K562 (cell line): ENCODE results near the gene MYO1B. TPM values are rescaled to one million over a fixed set of nuclear protein-coding genes. Genes with fewer than 3 reads are reported as not detected.

Source experiments
- ATAC-seq: fragments of 200-7000 bp; cut with Tn5 transposase; 3 replicates; pipeline ENCODE4 v1.9.1; 2020; ENCODE audit warnings: moderate library complexity
- BruUV-seq: library from RNA; stranded (reverse); fragments of 400-500 nt; replicated peaks from 2 replicates; lab custom pipeline; 2021; lab: Mats Ljungman, UMichigan
- CTCF ChIA-PET: fragments of 300-600 bp; formaldehyde crosslinking; extraction: SDS; loops from one replicate; lab custom pipeline; 2021; ENCODE audit warnings: low intra/inter-chr PET ratio; lab: Yijun Ruan, JAX
- POLR2A ChIA-PET: fragments of 300-600, 350-650 bp; sonication (Branson Sonifier 250); formaldehyde crosslinking; extraction: SDS; loops from one replicate; lab custom pipeline; 2021; ENCODE audit warnings: antibody characterized with exemption, inconsistent platforms; lab: Yijun Ruan, JAX
- DNase-seq, 4 experiments: peaks; one replicate each; pipeline versions ENCODE4 v3.0.0 to v3.0.0-alpha.2; 2011 to 2018; ENCODE audit warnings: low spot score in 3 of 4, mixed read lengths in 3 of 4; ENCODE audit errors: extremely low read depth in 1 of 4
- FAIRE-seq: peaks from 2 replicates; lab custom pipeline; 2011; peaks lifted over from hg19 to GRCh38; lab: Jason Lieb, UNC
- H2AFZ ChIP-seq: 2 replicates; pipeline ENCODE4 v1.6.0; 2011; ENCODE audit warnings: low read depth, low read length, control low read depth, inconsistent platforms
- H3K27ac ChIP-seq: fragments of 200-600 bp; 3 replicates; pipeline ENCODE4 v1.8.0; 2011; ENCODE audit warnings: low read depth, mild to moderate bottlenecking, control low read depth, inconsistent platforms, low read length, moderate library complexity, mixed read lengths; ENCODE audit errors: extremely low read depth
- H3K27me3 ChIP-seq, 2 experiments: fragments of 300-600 bp in 1 of 2; 2 replicates in 1 of 2; 3 replicates in 1 of 2; pipeline versions ENCODE4 v1.6.0 to v1.8.0; 2011; ENCODE audit warnings: inconsistent platforms in 2 of 2, low read length in 2 of 2, mild to moderate bottlenecking in 1 of 2, mixed read lengths in 1 of 2, moderate library complexity in 1 of 2; ENCODE audit not compliant: control insufficient read depth in 2 of 2, insufficient read depth in 2 of 2
- H3K36me3 ChIP-seq: fragments of 300-600 bp; 3 replicates; pipeline ENCODE4 v1.8.0; 2011; ENCODE audit warnings: mild to moderate bottlenecking, low read length, inconsistent platforms; ENCODE audit not compliant: control insufficient read depth, insufficient read depth
- H3K4me1 ChIP-seq, 2 experiments: fragments of 200-600 bp in 1 of 2; replicated peaks in 1 of 2; 2 replicates in 1 of 2; 3 replicates in 1 of 2; pipeline versions ENCODE4 v1.5.1 to v1.8.0; 2011; ENCODE audit warnings: inconsistent platforms in 2 of 2, low read length in 2 of 2, mild to moderate bottlenecking in 1 of 2, mixed read lengths in 1 of 2, moderate library complexity in 1 of 2; ENCODE audit not compliant: control insufficient read depth in 2 of 2, insufficient read depth in 2 of 2
- H3K4me2 ChIP-seq: 2 replicates; pipeline ENCODE4 v1.6.1; 2011; ENCODE audit warnings: low read length, control low read depth, inconsistent platforms, mixed read lengths; ENCODE audit not compliant: insufficient read depth
- H3K4me3 ChIP-seq: fragments of 200-600 bp; sonication (generic), shearing (Covaris generic); 2 replicates; pipeline ENCODE4 v1.5.1; 2016; ENCODE audit warnings: control low read depth, inconsistent platforms
- H3K79me2 ChIP-seq: fragments of 200-600 bp; 3 replicates; pipeline ENCODE4 v1.8.0; 2011; ENCODE audit warnings: low read length, inconsistent platforms; ENCODE audit not compliant: control insufficient read depth, insufficient read depth
- H3K9ac ChIP-seq, 2 experiments: 2 replicates each; pipeline versions ENCODE4 v1.6.0 to v1.6.1; 2011; ENCODE audit warnings: low read depth in 2 of 2, low read length in 2 of 2, control low read depth in 1 of 2, inconsistent platforms in 1 of 2, mild to moderate bottlenecking in 1 of 2, mixed read lengths in 1 of 2; ENCODE audit not compliant: insufficient read depth in 1 of 2
- H3K9me1 ChIP-seq: one replicate; pipeline ENCODE4 v1.6.0; 2011; ENCODE audit warnings: inconsistent platforms, mild to moderate bottlenecking, low read length, moderate library complexity; ENCODE audit not compliant: control insufficient read depth, insufficient read depth
- H3K9me3 ChIP-seq: replicated peaks from 2 replicates; pipeline ENCODE4 v1.5.1; 2011; ENCODE audit warnings: low read depth, low read length, inconsistent platforms; ENCODE audit not compliant: control insufficient read depth, insufficient read depth
- H4K20me1 ChIP-seq: replicated peaks from 2 replicates; pipeline ENCODE4 v1.6.1; 2011; ENCODE audit warnings: low read length, inconsistent platforms, mixed read lengths; ENCODE audit not compliant: control insufficient read depth, insufficient read depth
- EZH2 ChIP-seq: IDR thresholded peaks from 2 replicates; pipeline ENCODE4 v1.6.1; 2012; ENCODE audit warnings: low read depth, mild to moderate bottlenecking, inconsistent platforms, low read length, borderline replicate concordance
- GTF2A2 ChIP-seq: IDR thresholded peaks from 2 replicates; pipeline ENCODE4 v1.6.1; 2016; ENCODE audit warnings: mild to moderate bottlenecking, missing genetic modification characterization, missing compliant biosample characterization
- KHSRP ChIP-seq: fragments of 450-650 bp; IDR thresholded peaks from 2 replicates; pipeline ENCODE4 v1.6.1; 2017
- KLF13 ChIP-seq: fragments of 450-650 bp; IDR thresholded peaks from 2 replicates; pipeline ENCODE4 v1.6.1; 2016; ENCODE audit warnings: missing genetic modification characterization, low read depth, mild to moderate bottlenecking, missing compliant biosample characterization, moderate library complexity, borderline replicate concordance
- MGA ChIP-seq: fragments of 450-650 bp; IDR thresholded peaks from 2 replicates; pipeline ENCODE4 v1.6.1; 2016; ENCODE audit warnings: mild to moderate bottlenecking, moderate library complexity
- NFYB ChIP-seq: IDR thresholded peaks from 2 replicates; pipeline ENCODE4 v1.6.1; 2011; ENCODE audit warnings: mild to moderate bottlenecking, moderate library complexity; ENCODE audit not compliant: insufficient read length; ENCODE audit errors: extremely low read depth
- OTX1 ChIP-seq: fragments of 450-650 bp; formaldehyde crosslinking; IDR thresholded peaks from 2 replicates; pipeline ENCODE4 v1.4.0; 2022; ENCODE audit warnings: mild to moderate bottlenecking
- ZBTB7A ChIP-seq: IDR thresholded peaks from 2 replicates; pipeline ENCODE4 v1.6.1; 2011; ENCODE audit warnings: low read depth, mild to moderate bottlenecking, low read length, moderate library complexity, borderline replicate concordance; ENCODE audit not compliant: control insufficient read depth
- ZNF408 ChIP-seq: fragments of 250-450 bp; sonication (Bioruptor Pico); IDR thresholded peaks from 2 replicates; pipeline ENCODE4 v1.4.0; 2020; ENCODE audit warnings: low read depth, mild to moderate bottlenecking, moderate library complexity
- ZSCAN32 ChIP-seq: fragments of 450-650 bp; formaldehyde crosslinking; IDR thresholded peaks from 2 replicates; pipeline ENCODE4 v1.4.0; 2020; ENCODE audit warnings: mild to moderate bottlenecking, moderate library complexity
- WGBS: fragments of 100-300 bp; shearing (Covaris generic); methylation state at CpG from one replicate; pipeline ENCODE4 v1.1.6; 2016; ENCODE audit warnings: low coverage, mixed read lengths; ENCODE audit not compliant: insufficient coverage; ENCODE audit errors: missing lambda C conversion rate; 5-methylcytosine and 5-hydroxymethylcytosine counted together
- in situ Hi-C: fragments of 300-500 bp; cut with MboI; formaldehyde crosslinking; loops from 4 replicates; pipeline ENCODE4 v1.15.0; 2018; ENCODE audit warnings: inconsistent platforms, mixed read lengths
- intact Hi-C: fragments of 100-400 bp; cut with micrococcal nuclease; formaldehyde crosslinking; loops from 2 replicates; pipeline ENCODE4 v1.14.2; 2022
- polyA plus RNA-seq, 8 experiments: library from polyadenylated mRNA; depleted of rRNA in 4 of 8; stranded (reverse) in 5 of 8; unstranded in 3 of 8; fragments of >200 nt; fragmentation: Nextera tagmentation in 2 of 8; fragmentation: Illumina TruSeq in 1 of 8; extraction: Ambion mirVana in 2 of 8; extraction: Trizol in 1 of 8; gene quantifications; 2 replicates each; pipeline versions ENCODE4 v1.2.1 to v1.2.3, GENCODE V29; 2011 to 2014; ENCODE audit warnings: inconsistent platforms in 1 of 8, missing spikeins in 1 of 8
- total RNA-seq, 7 experiments: library from RNA; depleted of rRNA in 6 of 7; stranded (reverse); fragments of >200 nt in 6 of 7; fragmentation: Illumina TruSeq in 2 of 7; extraction: Trizol in 2 of 7; gene quantifications; 2 replicates each; pipeline versions ENCODE4 v1.2.1 to v1.2.3, GENCODE V29; 2011 to 2021; ENCODE audit warnings: low replicate concordance in 1 of 7

The MYO1B gene
- total and polyA plus RNA-seq, 9 of the 15 experiments (the other 6 are each of a cell fraction or from before 2014, with no cell fraction given), result 0.04 to 0.33 (median 0.20) TPM; not detected in 5

GRCh38 chr2:191312163-191312562 lies 67.0 kb downstream of the MYO1B start (continued):
- TF ChIP-seq ZBTB7A, result no peak
- TF ChIP-seq, all 486 proteins: peak for 0

GRCh38 chr2:191312662-191313061 lies 67.5 kb downstream of the MYO1B start:
- H3K36me3 ChIP-seq, result no peaks in the 10 kb centered on the region
- FAIRE-seq, result no peak
- no peaks in the 10 kb centered on the region for H3K9me1 ChIP-seq
- no TSS peak for BruUV-seq
- no peak overlapping the region for H3K4me2 ChIP-seq
- no peak overlapping the region for H2AFZ ChIP-seq
- in situ Hi-C loops, result no loop called here
- no peak for DNase-seq
- no peaks in the 10 kb centered on the region; a peak in 1 of 5 replicates for H3K27me3 ChIP-seq
- ChIA-PET CTCF (no interaction called here), POLR2A (no interaction called here)
- no peaks in the 10 kb centered on the region for H4K20me1 ChIP-seq
- no peaks in the 10 kb centered on the region for H3K9me3 ChIP-seq
- no peaks in the 10 kb centered on the region for H3K79me2 ChIP-seq
- intact Hi-C loops, result no loop called here
- no peak for ATAC-seq
- no peaks in the 10 kb centered on the region for H3K4me1 ChIP-seq
- H3K27ac ChIP-seq, result no peak overlapping the region
- no peak overlapping the region for H3K4me3 ChIP-seq
- 0% methylated on average over 1 of the region's 1 CpG for WGBS
- H3K9ac ChIP-seq, result no peak overlapping the region
- TF ChIP-seq KLF13 (tag), result no peak
- TF ChIP-seq NFYB, result no peak
- TF ChIP-seq ZNF408 (CRISPR knock-in tag), result no peak
- TF ChIP-seq OTX1 (CRISPR knock-in tag), result no peak
- TF ChIP-seq GTF2A2, result no peak
- TF ChIP-seq MGA, result no peak
- TF ChIP-seq ZSCAN32 (CRISPR knock-in tag), result no peak
- no peak for TF ChIP-seq EZH2
- no peak for TF ChIP-seq KHSRP
